Activated CD4-positive, alpha-beta T cell treated with anti-CD3 and anti-CD28 coated beads for 36 hours (primary cell): ENCODE results near the gene CLCN7. TPM values are rescaled to one million over a fixed set of nuclear protein-coding genes. Genes with fewer than 3 reads are reported as not detected.

Experiments
- ATAC-seq: fragments of 200-7000 bp; cut with Tn5 transposase; one replicate; pipeline ENCODE4 v1.10.0; 2021; ENCODE audit warnings: mild to moderate bottlenecking, moderate library complexity
- CTCF ChIA-PET: fragments of 350-600 bp; sonication (Branson Sonifier 250); formaldehyde crosslinking; loops from one replicate; lab custom pipeline; 2021; ENCODE audit warnings: antibody characterized with exemption; lab: Charles Lee
- POLR2A ChIA-PET: fragments of 350-600 bp; sonication (Branson Sonifier 250); formaldehyde crosslinking; loops from one replicate; lab custom pipeline; 2021; ENCODE audit warnings: antibody characterized with exemption, inconsistent platforms; lab: Charles Lee
- DNase-seq: peaks from one replicate; pipeline ENCODE4 v3.0.0-alpha.2; 2020
- H3K27ac Mint-ChIP-seq: one replicate; pipeline ENCODE4 v1.8.0; 2021; ENCODE audit warnings: mixed read lengths
- H3K27me3 Mint-ChIP-seq: one replicate; pipeline ENCODE4 v1.8.0; 2021; ENCODE audit warnings: mixed read lengths
- H3K36me3 Mint-ChIP-seq: one replicate; pipeline ENCODE4 v1.8.0; 2021; ENCODE audit warnings: low read depth, mixed read lengths
- H3K4me1 Mint-ChIP-seq: one replicate; pipeline ENCODE4 v1.8.0; 2021; ENCODE audit warnings: mixed read lengths
- H3K4me3 Mint-ChIP-seq: one replicate; pipeline ENCODE4 v1.8.0; 2021; ENCODE audit warnings: mild to moderate bottlenecking, moderate library complexity, mixed read lengths
- H3K9me3 Mint-ChIP-seq: one replicate; pipeline ENCODE4 v1.8.0; 2021; ENCODE audit warnings: low read depth, mixed read lengths
- intact Hi-C, 2 experiments: fragments of 100-400 bp; cut with DNase I in 1 of 2; cut with micrococcal nuclease in 1 of 2; formaldehyde crosslinking; loops; one replicate each; pipeline versions ENCODE4 v1.14.2 to v1.15.1; 2022 to 2024; cut with DNase I, micrococcal nuclease
- total RNA-seq, 2 experiments: library from RNA; stranded (reverse); gene quantifications; one replicate each; pipeline ENCODE4 v1.2.3, GENCODE V29; 2021

The CLCN7 gene
- total RNA-seq, 2 experiments from 2014 or later = 29.9 to 33.7 TPM

- Mint-ChIP-seq H3K4me1 (peaks cover 7% of the 10 kb centered on the region), H3K4me3 (no peak overlapping the region), H3K9me3 (no peaks in the 10 kb centered on the region), H3K27me3 (no peaks in the 10 kb centered on the region), H3K27ac (no peak overlapping the region), H3K36me3 (peaks cover 8% of the 10 kb centered on the region)
- CTCF ChIA-PET = no interaction called here
- intact Hi-C loops = no loop called here
- ATAC-seq = no peak
- DNase-seq = no peak
- POLR2A ChIA-PET = no interaction called here
Measured at GRCh38 chr16:1457489-1458245, 17.2 kb downstream of the CLCN7 start.

DNA sequence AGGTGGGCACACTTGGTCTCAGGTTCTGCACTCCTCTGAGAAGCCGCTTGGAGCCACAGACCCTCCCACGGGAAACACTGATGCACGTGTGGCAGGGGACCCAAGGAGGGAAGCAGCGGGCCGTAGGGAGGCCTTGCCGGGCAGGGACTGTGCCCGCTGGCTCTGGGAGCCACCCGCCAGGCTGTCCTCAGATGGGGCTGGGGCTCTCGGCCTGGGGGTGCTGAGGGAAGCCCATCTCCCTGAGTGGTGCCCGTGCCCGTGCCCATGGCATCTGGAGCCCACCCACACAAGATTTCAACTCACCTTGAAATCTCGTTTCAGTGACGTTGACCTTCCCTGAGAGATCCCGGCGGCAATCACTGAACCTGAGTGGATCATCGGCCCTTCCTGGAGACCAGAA lies 17.9 kb downstream of the CLCN7 start:
- POLR2A ChIA-PET = no interaction called here
- Mint-ChIP-seq H3K4me3 (no peak overlapping the region), H3K4me1 (peaks cover 7% of the 10 kb centered on the region), H3K36me3 (peaks cover 5% of the 10 kb centered on the region), H3K9me3 (no peaks in the 10 kb centered on the region), H3K27ac (no peak overlapping the region), H3K27me3 (no peaks in the 10 kb centered on the region)
- ATAC-seq = no peak
- intact Hi-C loops = no loop called here
- no peak for DNase-seq
- CTCF ChIA-PET = no interaction called here

DNA sequence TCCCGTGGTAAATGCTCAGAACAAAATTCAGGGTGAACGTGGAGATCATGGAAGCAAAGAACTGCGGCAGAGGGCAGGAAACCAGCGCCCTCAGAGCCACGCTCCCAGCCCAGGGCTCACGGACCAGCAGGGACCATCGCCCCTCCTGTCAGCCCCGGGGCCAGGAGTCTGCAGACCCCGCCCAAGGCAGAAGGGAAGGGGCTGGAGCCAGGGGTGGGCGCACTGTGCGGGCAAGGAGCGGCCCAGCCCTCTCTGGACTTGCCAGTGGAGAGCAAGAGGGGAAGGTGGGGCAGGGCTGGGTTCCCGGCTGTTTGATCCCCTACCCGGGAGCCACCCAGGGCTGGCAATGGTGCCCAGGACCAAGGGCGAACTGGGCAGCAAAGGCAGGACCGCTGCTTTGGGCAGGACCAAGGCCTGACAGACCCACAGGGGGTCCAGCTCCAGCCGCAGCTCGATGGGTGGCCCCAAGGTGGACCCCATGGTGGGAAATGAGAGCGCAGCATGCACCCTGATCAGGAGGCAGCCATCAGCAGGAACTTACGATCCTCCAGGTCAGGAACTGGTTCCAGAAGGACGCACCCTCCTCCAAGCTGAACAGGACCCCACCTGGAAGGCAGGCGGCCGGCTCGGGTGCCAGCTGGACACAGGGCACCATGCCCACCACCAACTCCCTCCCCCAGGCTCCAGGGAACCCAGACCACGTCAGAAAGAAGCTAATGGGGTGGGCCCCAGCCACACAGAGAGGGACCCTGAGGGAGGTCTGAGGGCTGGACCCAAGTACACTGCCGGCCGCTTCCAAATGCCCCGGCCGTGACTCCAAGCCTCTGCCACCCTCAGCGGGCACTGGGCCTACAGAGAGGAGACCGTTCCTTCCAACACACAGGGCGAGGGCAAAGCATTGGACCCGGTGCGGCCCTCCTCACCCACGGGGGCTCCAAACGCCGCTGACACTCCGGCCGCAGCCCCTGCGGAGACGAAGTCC lies 19.3 kb downstream of the CLCN7 start:
- intact Hi-C loops = no loop called here
- peaks cover 5% of the 10 kb centered on the region for H3K36me3 Mint-ChIP-seq
- ChIA-PET CTCF (no interaction called here), POLR2A (no interaction called here)
- no peak overlapping the region for H3K27ac Mint-ChIP-seq
- no peaks in the 10 kb centered on the region for H3K27me3 Mint-ChIP-seq
- no peak overlapping the region for H3K4me3 Mint-ChIP-seq
- H3K4me1 Mint-ChIP-seq = peaks cover 7% of the 10 kb centered on the region
- DNase-seq (no peak), ATAC-seq (no peak)
- H3K9me3 Mint-ChIP-seq = no peaks in the 10 kb centered on the region

DNA sequence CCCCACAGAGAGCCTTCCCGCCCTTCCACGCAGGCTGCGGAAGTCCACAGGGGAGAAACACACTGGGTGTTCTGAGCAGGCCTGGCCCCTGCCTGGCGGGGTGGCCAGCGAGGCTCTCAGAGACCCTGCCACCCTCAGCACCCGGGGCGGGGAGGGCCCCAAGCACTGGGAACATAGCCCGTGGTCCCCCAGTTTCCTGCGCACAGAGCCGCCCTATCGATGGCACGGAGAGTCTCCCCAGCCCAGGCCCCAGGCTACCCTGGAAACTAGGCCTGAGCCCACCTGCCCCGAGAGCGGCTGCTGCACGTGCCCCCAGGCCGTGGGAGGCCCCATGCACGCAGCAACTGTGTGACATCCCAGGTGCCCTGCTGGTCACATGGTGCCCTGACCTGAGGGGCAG lies 20.3 kb downstream of the CLCN7 start:
- no peak overlapping the region for H3K4me3 Mint-ChIP-seq
- intact Hi-C loops = no loop called here
- ATAC-seq = no peak

GRCh38 chr16:1453316-1453715 lies 21.5 kb downstream of the CLCN7 start:
- CTCF ChIA-PET = interaction anchor here (0.8 kb wide), 1 partner anchor 26 kb away, joined by 3 read pairs; no protein-coding TSS in a partner anchor
- DNase-seq (no peak), ATAC-seq (no peak)
- Mint-ChIP-seq H3K9me3 (no peaks in the 10 kb centered on the region), H3K36me3 (peaks cover 4% of the 10 kb centered on the region), H3K4me1 (no peaks in the 10 kb centered on the region), H3K27me3 (no peaks in the 10 kb centered on the region), H3K27ac (no peak overlapping the region), H3K4me3 (no peak overlapping the region)
- POLR2A ChIA-PET = no interaction called here
- intact Hi-C loops = no loop called here

More for the DNA sequence above, 20.3 kb downstream of the CLCN7 start:
- ChIA-PET CTCF (no interaction called here), POLR2A (no interaction called here)
- no peak for DNase-seq
- H3K27me3 Mint-ChIP-seq = no peaks in the 10 kb centered on the region
- H3K27ac Mint-ChIP-seq = no peak overlapping the region
- H3K9me3 Mint-ChIP-seq = no peaks in the 10 kb centered on the region
- H3K4me1 Mint-ChIP-seq = peaks cover 7% of the 10 kb centered on the region
- peaks cover 5% of the 10 kb centered on the region for H3K36me3 Mint-ChIP-seq

DNA sequence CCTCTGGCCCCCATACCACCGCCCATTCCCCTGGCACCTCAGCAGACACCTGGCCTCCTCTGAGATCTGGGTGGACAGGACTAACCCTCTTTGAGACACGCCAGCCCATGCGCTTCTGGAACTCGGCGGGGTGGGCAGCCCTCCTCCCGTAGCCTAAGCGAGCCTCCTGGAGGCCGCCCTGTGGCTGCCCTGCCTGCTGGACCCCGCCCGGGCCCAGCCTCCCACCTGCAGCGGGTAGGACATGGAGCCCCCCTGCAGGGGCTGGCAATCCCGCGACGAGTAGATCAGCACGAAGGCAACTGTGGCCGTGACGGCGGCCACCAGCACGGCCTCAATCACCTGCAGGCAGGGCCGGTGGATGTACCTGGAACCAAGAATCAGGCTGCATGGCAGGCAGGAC lies 22.3 kb downstream of the CLCN7 start:
- ChIA-PET POLR2A (no interaction called here), CTCF (interaction anchor here (0.8 kb wide), 1 partner anchor 25 kb away, joined by 3 read pairs; no protein-coding TSS in a partner anchor)
- ATAC-seq (no peak), DNase-seq (no peak)
- H3K27ac Mint-ChIP-seq = no peak overlapping the region
- peaks cover 4% of the 10 kb centered on the region for H3K36me3 Mint-ChIP-seq
- no peak overlapping the region for H3K4me3 Mint-ChIP-seq
- no peaks in the 10 kb centered on the region for H3K9me3 Mint-ChIP-seq
- no peaks in the 10 kb centered on the region for H3K27me3 Mint-ChIP-seq
- intact Hi-C loops = no loop called here
- no peaks in the 10 kb centered on the region for H3K4me1 Mint-ChIP-seq

DNA sequence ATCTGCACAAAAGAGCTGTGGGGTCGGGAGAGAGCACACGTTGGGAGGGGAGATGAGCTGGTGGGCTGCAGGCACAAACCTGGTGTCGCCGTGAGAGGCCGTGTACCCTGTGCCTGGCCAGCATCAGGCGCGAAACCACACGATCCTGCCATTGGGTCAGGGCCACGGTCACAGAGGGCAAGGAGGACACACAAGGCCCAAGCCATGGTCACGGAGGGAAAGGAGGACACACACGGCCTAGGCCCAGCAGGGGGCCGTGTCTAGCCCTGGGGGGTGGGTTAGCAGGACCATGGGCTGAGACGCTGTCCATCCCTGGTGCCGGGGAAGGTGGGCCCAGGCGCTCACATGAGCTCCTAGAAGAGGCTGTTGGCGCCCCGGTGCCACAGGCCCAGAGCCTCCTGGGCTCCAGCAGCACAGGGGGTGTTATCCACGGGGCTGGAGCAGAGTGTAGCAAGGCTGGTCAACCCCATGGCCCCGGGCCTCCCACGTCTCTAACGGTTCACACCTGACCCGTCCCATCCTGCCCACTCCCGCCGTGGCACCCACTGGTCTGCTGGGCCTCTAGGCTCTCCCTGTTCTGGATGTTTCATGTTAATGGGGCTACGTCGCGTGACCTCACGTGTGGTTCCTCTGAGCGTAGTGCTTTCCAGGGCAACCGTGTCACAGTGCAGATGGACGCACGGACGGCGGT lies 23.0 kb downstream of the CLCN7 start:
- no peak overlapping the region for H3K4me3 Mint-ChIP-seq
- ChIA-PET POLR2A (no interaction called here), CTCF (no interaction called here)
- intact Hi-C loops = no loop called here
- DNase-seq (no peak), ATAC-seq (no peak)
- peaks cover 4% of the 10 kb centered on the region for H3K36me3 Mint-ChIP-seq
- H3K4me1 Mint-ChIP-seq = no peaks in the 10 kb centered on the region
- H3K27ac Mint-ChIP-seq = no peak overlapping the region
- H3K27me3 Mint-ChIP-seq = no peaks in the 10 kb centered on the region
- H3K9me3 Mint-ChIP-seq = no peaks in the 10 kb centered on the region

DNA sequence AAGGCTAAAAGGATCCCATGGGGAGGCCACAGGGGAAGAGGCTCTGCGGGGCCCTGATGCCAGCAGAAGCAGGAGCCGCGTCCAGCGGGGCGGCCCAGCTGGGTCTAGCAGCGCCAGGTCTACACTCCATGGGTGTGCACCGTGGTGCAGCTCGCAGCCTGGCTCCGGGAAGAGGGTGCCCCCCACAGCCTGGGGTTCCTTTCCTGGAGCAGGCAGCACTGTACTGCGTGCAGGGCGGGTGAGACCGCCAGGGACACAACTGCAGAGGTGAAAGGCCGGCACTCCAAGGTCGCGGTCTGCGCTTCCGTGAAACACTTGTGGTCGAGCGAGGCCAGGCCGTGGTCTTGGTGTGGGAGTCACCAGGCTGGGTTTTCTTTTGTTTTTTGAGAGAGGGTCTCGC lies 24.0 kb downstream of the CLCN7 start:
- Mint-ChIP-seq H3K4me3 (no peak overlapping the region), H3K27ac (no peak overlapping the region), H3K27me3 (no peaks in the 10 kb centered on the region), H3K4me1 (no peaks in the 10 kb centered on the region), H3K9me3 (no peaks in the 10 kb centered on the region), H3K36me3 (peaks cover 4% of the 10 kb centered on the region)
- POLR2A ChIA-PET = no interaction called here
- ATAC-seq = no peak
- no peak for DNase-seq
- CTCF ChIA-PET = interaction anchor here (0.6 kb wide), 1 partner anchor 280 kb away, joined by 3 read pairs; no protein-coding TSS in a partner anchor
- intact Hi-C loops = no loop called here

DNA sequence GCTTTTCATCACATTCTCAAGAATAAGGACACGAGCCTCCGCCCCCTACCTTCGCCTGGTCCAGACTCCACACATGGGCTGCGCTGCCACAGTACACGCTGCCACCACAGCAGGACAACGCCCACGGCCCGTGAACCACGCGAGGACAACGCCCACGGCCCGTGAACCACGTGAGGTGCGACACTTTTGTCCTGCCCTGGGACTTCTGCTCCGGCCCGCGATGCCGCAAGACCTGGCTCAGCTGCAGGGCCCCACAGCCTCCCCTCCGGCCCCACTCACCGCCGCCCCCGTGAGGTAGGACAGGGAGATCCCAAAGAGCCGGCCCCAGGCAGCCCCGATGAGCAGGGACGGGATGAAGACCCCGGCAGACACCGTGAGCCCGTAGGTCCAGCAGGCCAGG lies 24.6 kb downstream of the CLCN7 start:
- no peak for DNase-seq
- ATAC-seq = no peak
- intact Hi-C loops = no loop called here
- POLR2A ChIA-PET = no interaction called here
- H3K36me3 Mint-ChIP-seq = peaks cover 4% of the 10 kb centered on the region
- CTCF ChIA-PET = no interaction called here
- no peaks in the 10 kb centered on the region for H3K9me3 Mint-ChIP-seq
- H3K4me1 Mint-ChIP-seq = no peaks in the 10 kb centered on the region
- no peaks in the 10 kb centered on the region for H3K27me3 Mint-ChIP-seq
- H3K27ac Mint-ChIP-seq = no peak overlapping the region
- no peak overlapping the region for H3K4me3 Mint-ChIP-seq

- POLR2A ChIA-PET = no interaction called here
- Mint-ChIP-seq H3K27ac (no peak overlapping the region), H3K27me3 (no peaks in the 10 kb centered on the region), H3K4me3 (no peak overlapping the region), H3K9me3 (no peaks in the 10 kb centered on the region), H3K36me3 (no peaks in the 10 kb centered on the region), H3K4me1 (no peaks in the 10 kb centered on the region)
- intact Hi-C loops = no loop called here
- no peak for DNase-seq
- no peak for ATAC-seq
- CTCF ChIA-PET = no interaction called here
Measured at GRCh38 chr16:1449201-1449788, 25.5 kb downstream of the CLCN7 start.

DNA sequence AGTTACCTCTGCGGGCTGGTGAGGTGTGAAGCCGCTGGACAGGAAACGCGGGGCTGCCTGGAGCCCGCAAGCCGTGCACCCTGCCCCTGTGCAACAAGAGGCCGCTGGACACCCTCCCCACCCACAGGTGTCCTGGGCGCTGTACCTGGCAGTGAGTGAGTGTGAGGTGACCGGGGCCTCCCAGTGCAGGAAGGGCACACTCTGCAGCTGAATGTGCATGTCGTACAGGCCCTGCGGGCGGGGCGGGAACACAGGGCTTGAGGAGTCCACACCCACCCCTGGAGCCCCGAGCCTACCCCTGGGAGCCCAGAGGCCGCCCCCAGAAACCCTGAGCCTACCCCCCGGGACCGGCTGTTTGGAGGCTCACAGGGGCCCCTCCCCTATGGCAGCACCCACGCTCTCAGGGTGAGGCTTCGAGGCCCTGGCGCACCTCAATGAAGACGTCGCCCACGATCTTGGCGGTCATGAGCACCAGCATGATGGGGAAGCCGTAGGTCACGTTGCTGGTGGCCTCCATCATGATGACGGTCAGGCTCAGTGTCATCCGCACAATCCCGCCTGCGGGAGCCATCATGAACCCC lies 26.2 kb downstream of the CLCN7 start:
- ChIA-PET CTCF (no interaction called here), POLR2A (no interaction called here)
- ATAC-seq (no peak), DNase-seq (no peak)
- H3K36me3 Mint-ChIP-seq = no peaks in the 10 kb centered on the region
- intact Hi-C loops = no loop called here
- H3K4me3 Mint-ChIP-seq = no peak overlapping the region
- no peaks in the 10 kb centered on the region for H3K27me3 Mint-ChIP-seq
- no peak overlapping the region for H3K27ac Mint-ChIP-seq
- H3K9me3 Mint-ChIP-seq = no peaks in the 10 kb centered on the region
- H3K4me1 Mint-ChIP-seq = no peaks in the 10 kb centered on the region
